OCI-LY1 (cell line): ENCODE measurements around the gene CRYGN.

Experiments
- H2AFZ ChIP-seq: fragments of 200-600 bp; sonication (generic), shearing (Covaris generic); 2 replicates; pipeline ENCODE4 v1.6.0; 2014; ENCODE audit warnings: antibody characterized with exemption, mild to moderate bottlenecking, low read length
- H3F3A ChIP-seq: fragments of 200-600 bp; sonication (generic), shearing (Covaris generic); 2 replicates; pipeline ENCODE4 v1.6.0; 2014; ENCODE audit warnings: mild to moderate bottlenecking, antibody characterized with exemption, low read length, moderate library complexity; ENCODE audit not compliant: insufficient read depth
- H3K27ac ChIP-seq: fragments of 200-600 bp; sonication (generic); 2 replicates; pipeline ENCODE4 v1.5.1; 2014; ENCODE audit warnings: low read length, mixed run types, mild to moderate bottlenecking, low read depth; ENCODE audit not compliant: poor library complexity, severe bottlenecking
- H3K27me3 ChIP-seq: fragments of 200-600 bp; sonication (generic); 2 replicates; pipeline ENCODE4 v1.6.0; 2014; ENCODE audit warnings: antibody characterized with exemption, mild to moderate bottlenecking, low read length, moderate library complexity; ENCODE audit not compliant: insufficient read depth
- H3K36me3 ChIP-seq: fragments of 200-600 bp; sonication (generic); 2 replicates; pipeline ENCODE4 v1.6.1; 2014; ENCODE audit warnings: mild to moderate bottlenecking, antibody characterized with exemption, low read length, moderate library complexity, mixed read lengths; ENCODE audit not compliant: insufficient read depth
- H3K4me1 ChIP-seq: fragments of 200-600 bp; sonication (generic); 2 replicates; pipeline ENCODE4 v1.5.1; 2014; ENCODE audit warnings: mild to moderate bottlenecking, low read length, moderate library complexity; ENCODE audit not compliant: insufficient read depth, severe bottlenecking
- H3K4me2 ChIP-seq: fragments of 200-600 bp; sonication (generic), shearing (Covaris generic); 2 replicates; pipeline ENCODE4 v1.6.1; 2014; ENCODE audit warnings: low read length
- H3K4me3 ChIP-seq: fragments of 200-600 bp; sonication (generic); 2 replicates; pipeline ENCODE4 v1.5.1; 2014; ENCODE audit warnings: low read length, low read depth, mild to moderate bottlenecking, mixed read lengths; ENCODE audit not compliant: poor library complexity, severe bottlenecking
- H3K79me2 ChIP-seq: fragments of 200-600 bp; shearing (Covaris generic); 2 replicates; pipeline ENCODE4 v1.6.1; 2016; ENCODE audit warnings: mixed run types, low read length, mixed read lengths; ENCODE audit not compliant: insufficient read depth
- H3K9ac ChIP-seq: fragments of 200-600 bp; sonication (generic), shearing (Covaris generic); 2 replicates; pipeline ENCODE4 v1.6.1; 2014; ENCODE audit warnings: mild to moderate bottlenecking, low read length, mixed read lengths
- H3K9me2 ChIP-seq: fragments of 200-600 bp; sonication (generic), shearing (Covaris generic); 2 replicates; pipeline ENCODE4 v1.6.1; 2014; ENCODE audit warnings: low read depth, mild to moderate bottlenecking, low read length, mixed read lengths
- H3K9me3 ChIP-seq: fragments of 200-600 bp; shearing (Covaris generic); 2 replicates; pipeline ENCODE4 v1.6.1; 2014; ENCODE audit warnings: low read length, mixed read lengths
- H4K20me1 ChIP-seq: fragments of 200-600 bp; sonication (generic), shearing (Covaris generic); 2 replicates; pipeline ENCODE4 v1.6.0; 2016; ENCODE audit warnings: mild to moderate bottlenecking, low read length; ENCODE audit not compliant: insufficient read depth
- CTCF ChIP-seq: fragments of 200-600 bp; sonication (generic), shearing (Covaris generic); IDR thresholded peaks from 2 replicates; pipeline ENCODE4 v1.5.1; 2017; ENCODE audit warnings: mild to moderate bottlenecking, antibody characterized with exemption, low read length, moderate library complexity, mixed read lengths
- EZH2 ChIP-seq: fragments of 200-600 bp; sonication (generic), shearing (Covaris generic); IDR thresholded peaks from 2 replicates; pipeline ENCODE4 v1.8.0; 2017; ENCODE audit warnings: borderline replicate concordance, mixed run types, mild to moderate bottlenecking, antibody characterized with exemption, low read length, moderate library complexity, mixed read lengths

CRYGN gene

GRCh38 chr7:151406886-151407583 lies 32.9 kb downstream of the CRYGN start:
- Histone ChIP-seq H3K36me3 (no peaks in the 10 kb centered on the region), H4K20me1 (no peaks in the 10 kb centered on the region), H3K4me3 (no peak overlapping the region), H3K9ac (no peak overlapping the region), H3K79me2 (no peaks in the 10 kb centered on the region), H2AFZ (no peak overlapping the region), H3K9me3 (no peaks in the 10 kb centered on the region), H3K4me1 (peaks cover 37% of the 10 kb centered on the region), H3K27ac (no peak overlapping the region), H3F3A (no peaks in the 10 kb centered on the region), H3K9me2 (no peaks in the 10 kb centered on the region), H3K27me3 (no peaks in the 10 kb centered on the region), H3K4me2 (no peak overlapping the region)
- TF ChIP-seq EZH2 (no peak), CTCF (no peak)

DNA sequence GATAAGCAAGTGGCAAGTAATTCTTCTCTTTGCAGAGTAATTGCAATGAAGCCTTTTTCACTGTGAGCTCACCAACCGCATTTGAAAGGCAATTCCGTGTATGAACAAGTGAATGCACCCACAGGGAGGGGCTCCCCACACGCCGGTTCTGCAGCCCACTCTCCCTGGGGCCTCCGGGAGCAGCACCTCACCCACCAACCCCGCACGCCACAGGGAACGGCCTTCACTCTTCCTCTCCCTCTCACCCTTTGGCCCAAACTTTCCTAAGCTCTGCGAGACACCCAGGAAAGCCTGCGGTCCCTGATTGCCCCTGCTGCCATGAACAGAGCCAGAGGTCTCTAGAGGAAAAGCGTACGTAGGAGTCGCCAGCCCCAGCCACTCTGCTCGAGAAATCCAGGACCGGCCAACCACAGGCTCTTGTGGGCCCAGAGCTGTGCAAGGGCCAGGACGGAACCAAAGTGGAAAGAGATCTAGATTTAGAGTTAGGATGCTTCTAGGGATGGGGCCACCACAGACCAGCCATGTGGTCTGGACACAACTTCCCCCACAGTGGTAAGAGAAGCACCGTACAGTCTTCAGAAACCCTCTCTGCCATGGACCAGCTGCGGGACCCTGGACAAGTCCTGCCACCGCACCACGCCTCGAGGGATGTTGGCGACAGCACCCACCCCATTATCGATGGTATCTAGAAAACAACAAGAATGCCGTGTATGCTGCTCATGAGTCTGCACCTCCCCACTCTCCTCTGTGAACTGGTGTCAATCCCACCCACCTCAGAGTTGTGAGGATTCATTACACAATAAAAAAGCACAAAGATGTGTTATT lies 33.7 kb downstream of the CRYGN start:
- no peaks in the 10 kb centered on the region for H3K27me3 ChIP-seq
- no peaks in the 10 kb centered on the region for H3K9me3 ChIP-seq
- no peak overlapping the region for H3K4me3 ChIP-seq
- TF ChIP-seq CTCF (no peak), EZH2 (no peak)
- no peaks in the 10 kb centered on the region for H3F3A ChIP-seq
- no peaks in the 10 kb centered on the region for H4K20me1 ChIP-seq
- H3K4me1 ChIP-seq = peaks cover 40% of the 10 kb centered on the region
- H3K27ac ChIP-seq = no peak overlapping the region
- H2AFZ ChIP-seq = no peak overlapping the region
- H3K79me2 ChIP-seq = no peaks in the 10 kb centered on the region
- no peaks in the 10 kb centered on the region for H3K9me2 ChIP-seq
- no peak overlapping the region for H3K9ac ChIP-seq
- no peaks in the 10 kb centered on the region for H3K36me3 ChIP-seq
- no peak overlapping the region for H3K4me2 ChIP-seq

DNA sequence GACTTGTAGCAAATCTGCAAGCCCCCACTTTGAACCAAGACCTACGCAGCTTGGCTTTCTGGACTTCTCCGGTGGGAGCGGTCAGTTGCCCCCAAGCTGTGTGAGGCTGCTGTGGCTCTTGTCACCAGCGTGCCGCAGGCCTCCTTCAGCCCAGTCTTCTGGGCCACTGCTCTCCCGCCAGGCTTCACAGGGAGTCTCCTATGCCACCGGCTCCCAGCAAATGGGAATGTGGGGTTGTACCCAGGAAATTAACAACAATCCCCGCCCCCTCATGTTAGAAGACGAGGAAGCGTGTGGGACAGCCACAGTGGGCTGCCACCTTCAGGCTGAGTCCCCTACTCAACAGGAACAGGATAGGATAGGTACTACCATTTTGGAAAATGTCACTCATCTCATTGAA lies 34.4 kb downstream of the CRYGN start:
- Histone ChIP-seq H2AFZ (no peak overlapping the region), H3K9me2 (no peaks in the 10 kb centered on the region), H3K4me2 (no peak overlapping the region), H3K9me3 (no peaks in the 10 kb centered on the region), H3F3A (no peaks in the 10 kb centered on the region), H3K4me1 (peaks cover 47% of the 10 kb centered on the region), H3K9ac (no peak overlapping the region), H3K36me3 (no peaks in the 10 kb centered on the region), H3K27me3 (no peaks in the 10 kb centered on the region), H3K27ac (no peak overlapping the region), H4K20me1 (no peaks in the 10 kb centered on the region), H3K4me3 (no peak overlapping the region), H3K79me2 (no peaks in the 10 kb centered on the region)
- TF ChIP-seq CTCF (no peak), EZH2 (no peak)
